Measurements from ENCODE around the gene SLIT1.
"Not testable (repeated sequence)": the region's sequence is repeated elsewhere in the genome, so short reads cannot be mapped to it uniquely, and the experiment has no call there.

The SLIT1 gene

DNA sequence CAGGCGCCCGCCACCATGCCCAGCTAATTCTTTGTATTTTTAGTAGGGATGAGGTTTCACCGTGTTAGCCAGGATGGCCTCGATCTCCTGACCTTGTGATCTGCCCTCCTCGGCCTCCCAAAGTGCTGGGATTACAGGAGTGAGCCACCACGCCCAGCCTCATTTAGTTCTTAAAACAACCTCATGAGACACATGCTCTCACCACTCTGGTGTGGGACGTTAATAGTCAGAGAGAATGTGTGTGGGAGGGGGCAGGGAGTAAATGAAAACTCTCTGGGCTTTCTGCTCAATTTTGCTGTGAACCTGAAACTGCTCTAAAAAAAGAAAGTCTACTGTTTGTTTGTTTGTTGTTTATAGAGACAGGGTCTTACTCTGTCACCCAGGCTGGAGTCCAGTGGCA is 103.2 kb downstream of the SLIT1 start:
- ATAC-seq = not testable (repeated sequence)

DNA sequence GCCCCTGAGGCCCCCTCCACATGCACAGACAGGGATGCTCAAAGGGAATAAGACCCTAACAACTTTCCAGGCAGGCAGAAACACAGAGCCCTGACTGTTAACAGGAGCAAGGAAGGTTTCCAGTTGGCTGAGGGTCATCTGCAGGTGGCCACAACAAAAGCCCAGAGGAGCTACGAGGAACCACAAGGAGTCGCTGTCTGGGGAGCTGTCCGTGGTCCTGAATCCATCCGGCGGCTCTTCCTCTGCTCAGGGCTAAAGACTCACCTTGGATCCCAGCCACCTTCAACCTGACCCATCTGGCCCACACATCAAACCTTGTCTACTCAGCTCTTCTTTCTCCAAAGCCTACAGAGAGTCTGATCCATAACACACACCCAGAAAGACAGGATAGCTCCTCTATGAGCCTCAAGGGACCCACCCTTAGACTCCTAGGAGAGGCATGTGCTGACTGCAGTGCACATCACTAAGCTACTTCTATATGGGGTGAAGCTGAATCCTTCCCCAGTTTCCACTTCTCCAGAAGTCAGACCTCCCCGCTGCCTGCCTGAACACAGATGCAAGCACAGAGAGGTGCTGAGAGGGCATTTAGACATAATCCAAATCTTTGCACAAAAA is 104.0 kb downstream of the SLIT1 start:
- ATAC-seq = peak; percentile 80
- peak; percentile 53; the same call in 1 of the 2 replicates for TF ChIP-seq ZFP3 (CRISPR knock-in tag; IDR thresholded peaks at IDR 0.05)
- TF ChIP-seq ZC3H10 (CRISPR knock-in tag; IDR thresholded peaks at IDR 0.05) = no peak
- TF ChIP-seq ISL1 (CRISPR knock-in tag; IDR thresholded peaks at IDR 0.05) = 0 out of 2 replicates have a peak, but pooled peaks have one; percentile 7

GRCh38 chr10:97080051-97080776 is 105.5 kb downstream of the SLIT1 start:
- TF ChIP-seq BACH2 (CRISPR knock-in tag; IDR thresholded peaks at IDR 0.05; ENCODE audit: borderline replicate concordance) (no peak), PPARA (CRISPR knock-in tag; IDR thresholded peaks at IDR 0.05; ENCODE audit: borderline replicate concordance) (no peak), ZFP30 (CRISPR knock-in tag; IDR thresholded peaks at IDR 0.05) (no peak), ZNF565 (CRISPR knock-in tag; conservative IDR thresholded peaks at IDR 0.05; ENCODE audit: low read depth) (no peak), CSDC2 (CRISPR knock-in tag; IDR thresholded peaks at IDR 0.05) (no peak), ESRRG (CRISPR knock-in tag; IDR thresholded peaks at IDR 0.05) (no peak)
- TF ChIP-seq, protein P1, sequence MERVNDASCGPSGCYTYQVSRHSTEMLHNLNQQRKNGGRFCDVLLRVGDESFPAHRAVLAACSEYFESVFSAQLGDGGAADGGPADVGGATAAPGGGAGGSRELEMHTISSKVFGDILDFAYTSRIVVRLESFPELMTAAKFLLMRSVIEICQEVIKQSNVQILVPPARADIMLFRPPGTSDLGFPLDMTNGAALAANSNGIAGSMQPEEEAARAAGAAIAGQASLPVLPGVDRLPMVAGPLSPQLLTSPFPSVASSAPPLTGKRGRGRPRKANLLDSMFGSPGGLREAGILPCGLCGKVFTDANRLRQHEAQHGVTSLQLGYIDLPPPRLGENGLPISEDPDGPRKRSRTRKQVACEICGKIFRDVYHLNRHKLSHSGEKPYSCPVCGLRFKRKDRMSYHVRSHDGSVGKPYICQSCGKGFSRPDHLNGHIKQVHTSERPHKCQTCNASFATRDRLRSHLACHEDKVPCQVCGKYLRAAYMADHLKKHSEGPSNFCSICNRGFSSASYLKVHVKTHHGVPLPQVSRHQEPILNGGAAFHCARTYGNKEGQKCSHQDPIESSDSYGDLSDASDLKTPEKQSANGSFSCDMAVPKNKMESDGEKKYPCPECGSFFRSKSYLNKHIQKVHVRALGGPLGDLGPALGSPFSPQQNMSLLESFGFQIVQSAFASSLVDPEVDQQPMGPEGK (CRISPR knock-in tag; IDR thresholded peaks at IDR 0.05; ENCODE audit: borderline replicate concordance) = no peak
- TF ChIP-seq, protein P2, sequence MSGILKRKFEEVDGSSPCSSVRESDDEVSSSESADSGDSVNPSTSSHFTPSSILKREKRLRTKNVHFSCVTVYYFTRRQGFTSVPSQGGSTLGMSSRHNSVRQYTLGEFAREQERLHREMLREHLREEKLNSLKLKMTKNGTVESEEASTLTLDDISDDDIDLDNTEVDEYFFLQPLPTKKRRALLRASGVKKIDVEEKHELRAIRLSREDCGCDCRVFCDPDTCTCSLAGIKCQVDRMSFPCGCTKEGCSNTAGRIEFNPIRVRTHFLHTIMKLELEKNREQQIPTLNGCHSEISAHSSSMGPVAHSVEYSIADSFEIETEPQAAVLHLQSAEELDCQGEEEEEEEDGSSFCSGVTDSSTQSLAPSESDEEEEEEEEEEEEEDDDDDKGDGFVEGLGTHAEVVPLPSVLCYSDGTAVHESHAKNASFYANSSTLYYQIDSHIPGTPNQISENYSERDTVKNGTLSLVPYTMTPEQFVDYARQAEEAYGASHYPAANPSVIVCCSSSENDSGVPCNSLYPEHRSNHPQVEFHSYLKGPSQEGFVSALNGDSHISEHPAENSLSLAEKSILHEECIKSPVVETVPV (CRISPR knock-in tag; IDR thresholded peaks at IDR 0.05) = no peak
- TF ChIP-seq, protein P3, sequence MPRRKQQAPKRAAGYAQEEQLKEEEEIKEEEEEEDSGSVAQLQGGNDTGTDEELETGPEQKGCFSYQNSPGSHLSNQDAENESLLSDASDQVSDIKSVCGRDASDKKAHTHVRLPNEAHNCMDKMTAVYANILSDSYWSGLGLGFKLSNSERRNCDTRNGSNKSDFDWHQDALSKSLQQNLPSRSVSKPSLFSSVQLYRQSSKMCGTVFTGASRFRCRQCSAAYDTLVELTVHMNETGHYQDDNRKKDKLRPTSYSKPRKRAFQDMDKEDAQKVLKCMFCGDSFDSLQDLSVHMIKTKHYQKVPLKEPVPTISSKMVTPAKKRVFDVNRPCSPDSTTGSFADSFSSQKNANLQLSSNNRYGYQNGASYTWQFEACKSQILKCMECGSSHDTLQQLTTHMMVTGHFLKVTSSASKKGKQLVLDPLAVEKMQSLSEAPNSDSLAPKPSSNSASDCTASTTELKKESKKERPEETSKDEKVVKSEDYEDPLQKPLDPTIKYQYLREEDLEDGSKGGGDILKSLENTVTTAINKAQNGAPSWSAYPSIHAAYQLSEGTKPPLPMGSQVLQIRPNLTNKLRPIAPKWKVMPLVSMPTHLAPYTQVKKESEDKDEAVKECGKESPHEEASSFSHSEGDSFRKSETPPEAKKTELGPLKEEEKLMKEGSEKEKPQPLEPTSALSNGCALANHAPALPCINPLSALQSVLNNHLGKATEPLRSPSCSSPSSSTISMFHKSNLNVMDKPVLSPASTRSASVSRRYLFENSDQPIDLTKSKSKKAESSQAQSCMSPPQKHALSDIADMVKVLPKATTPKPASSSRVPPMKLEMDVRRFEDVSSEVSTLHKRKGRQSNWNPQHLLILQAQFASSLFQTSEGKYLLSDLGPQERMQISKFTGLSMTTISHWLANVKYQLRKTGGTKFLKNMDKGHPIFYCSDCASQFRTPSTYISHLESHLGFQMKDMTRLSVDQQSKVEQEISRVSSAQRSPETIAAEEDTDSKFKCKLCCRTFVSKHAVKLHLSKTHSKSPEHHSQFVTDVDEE (CRISPR knock-in tag; IDR thresholded peaks at IDR 0.05) = no peak
- ATAC-seq = no peak

DNA sequence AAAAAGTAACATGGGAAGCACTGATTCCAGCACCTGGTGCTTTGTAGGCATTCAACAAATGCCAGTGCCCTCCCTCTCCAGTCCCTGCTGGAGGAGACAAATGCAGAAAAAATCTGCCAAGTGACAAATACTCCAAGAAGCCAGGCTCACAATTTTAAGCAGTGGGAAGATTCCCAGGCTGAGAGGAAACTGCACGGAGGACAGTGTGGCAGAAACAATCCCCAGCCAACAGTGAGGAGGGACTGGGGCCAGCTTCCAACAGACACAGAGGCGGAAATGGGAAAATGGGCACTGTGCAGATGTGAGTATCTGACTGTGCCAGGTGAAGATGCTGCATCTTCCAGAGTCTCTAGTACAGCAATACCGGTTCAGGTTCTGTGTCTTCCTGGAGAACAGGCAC is 106.3 kb downstream of the SLIT1 start:
- no peak for ATAC-seq
- TF ChIP-seq ZNF70 (CRISPR knock-in tag; IDR thresholded peaks at IDR 0.05) (no peak), BACH2 (CRISPR knock-in tag; IDR thresholded peaks at IDR 0.05; ENCODE audit: borderline replicate concordance) (no peak), ARNTL (CRISPR knock-in tag; IDR thresholded peaks at IDR 0.05; ENCODE audit: borderline replicate concordance, low read depth) (no peak), SNAI2 (CRISPR knock-in tag; IDR thresholded peaks at IDR 0.05) (no peak), OSR1 (CRISPR knock-in tag; IDR thresholded peaks at IDR 0.05) (no peak), ZNF8 (CRISPR knock-in tag; IDR thresholded peaks at IDR 0.05) (no peak), ESRRG (CRISPR knock-in tag; IDR thresholded peaks at IDR 0.05) (no peak), ZC3H10 (CRISPR knock-in tag; IDR thresholded peaks at IDR 0.05) (no peak), ISL1 (CRISPR knock-in tag; IDR thresholded peaks at IDR 0.05) (no peak)
- TF ChIP-seq, protein P3 (CRISPR knock-in tag; IDR thresholded peaks at IDR 0.05) = no peak
- TF ChIP-seq, protein P2 (CRISPR knock-in tag; IDR thresholded peaks at IDR 0.05) = no peak
